Activated CD8-positive, alpha-beta memory T cell treated with anti-CD3 and anti-CD28 coated beads, Interleukin-2, amount 50 U/mL, for 24 hours (primary cell): Measurements from ENCODE around the gene RPTOR.

Source experiments
- DNase-seq: peaks from one replicate; pipeline ENCODE4 v3.0.0-alpha.2; 2020; ENCODE audit errors: extremely low read depth

The RPTOR gene

GRCh38 chr17:80591788-80592187 is 47.1 kb downstream of the RPTOR start:
- DNase-seq: no peak

DNA sequence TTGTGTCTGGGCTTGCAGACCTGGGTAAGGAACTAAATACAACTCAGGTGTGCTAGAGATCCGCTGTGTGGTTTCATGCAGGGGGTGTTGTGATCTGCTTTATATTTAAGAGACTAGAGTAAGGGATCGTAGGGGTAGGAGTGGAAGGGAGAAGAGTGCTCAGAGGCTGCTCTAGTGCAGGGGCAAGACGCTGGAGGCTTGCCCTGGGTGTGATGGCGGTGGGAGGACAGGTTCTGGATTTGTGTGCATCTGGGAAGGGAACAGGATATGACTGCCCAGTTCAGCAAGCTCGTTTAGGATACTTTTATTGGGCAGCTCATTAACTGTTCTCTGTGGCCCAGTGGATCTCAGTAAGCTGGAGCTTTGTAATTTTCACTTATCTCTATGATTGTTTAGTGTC is 47.6 kb downstream of the RPTOR start:
- DNase-seq: no peak

DNA sequence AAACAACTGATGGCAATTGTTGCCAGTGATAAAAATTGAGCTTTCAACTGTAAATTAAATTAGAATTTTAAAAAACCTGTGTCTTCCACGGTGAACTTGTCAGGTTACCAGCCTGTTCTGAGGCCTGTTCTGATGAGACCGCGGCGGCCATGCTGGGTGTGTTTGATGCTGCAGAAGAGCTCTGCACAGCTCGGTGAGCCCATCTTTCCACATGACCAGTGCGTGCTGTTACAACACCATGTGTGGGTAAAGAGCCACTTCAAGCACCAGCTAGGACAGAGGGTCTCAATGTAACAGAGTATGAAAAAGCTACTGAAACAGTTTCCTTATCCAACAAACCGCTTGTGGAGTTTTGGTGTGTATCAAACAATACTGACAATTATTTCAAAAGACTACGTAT is 48.5 kb downstream of the RPTOR start:
- no peak for DNase-seq

GRCh38 chr17:80594431-80595269 is 50.0 kb downstream of the RPTOR start:
- no peak for DNase-seq

DNA sequence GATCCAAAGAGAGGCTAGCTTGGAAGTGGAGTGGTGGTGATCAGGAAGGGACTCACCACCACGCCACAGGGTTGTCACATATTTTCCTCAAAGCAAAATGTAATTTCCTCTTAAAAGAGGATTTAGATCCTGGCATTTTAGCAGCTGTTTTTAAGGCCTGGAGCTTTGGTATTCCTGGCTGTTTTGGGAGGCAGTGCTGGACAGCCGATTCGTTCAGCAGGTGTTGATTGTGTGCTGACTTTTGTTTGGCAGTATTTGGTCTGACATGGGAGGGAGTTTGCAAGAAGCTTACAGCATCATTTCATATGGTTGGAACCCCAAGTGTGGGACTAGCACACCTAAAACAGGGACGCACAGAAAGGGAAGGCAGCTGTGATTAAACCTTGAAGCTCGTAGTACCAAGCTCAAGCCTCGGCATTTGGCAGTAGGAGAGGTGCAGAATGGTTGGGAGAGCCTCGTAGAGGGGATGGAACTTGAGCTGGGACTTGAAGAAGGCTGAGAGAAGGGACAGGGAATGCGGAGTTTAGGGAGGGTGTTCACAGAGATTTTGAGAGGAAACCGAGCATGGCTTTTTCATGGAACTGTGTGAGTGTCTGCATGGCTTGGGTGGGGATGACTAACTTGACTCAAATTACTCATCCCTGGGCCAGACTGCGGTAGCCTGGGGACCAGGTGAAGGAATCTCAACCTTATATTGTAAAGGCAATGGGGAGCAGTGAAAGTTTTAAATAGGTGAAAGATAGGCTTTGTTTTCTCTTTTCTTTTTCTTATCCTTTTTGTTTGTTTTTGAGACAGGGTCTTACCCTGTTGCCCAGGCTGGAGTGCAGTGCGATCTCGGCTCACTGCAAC is 52.3 kb downstream of the RPTOR start:
- no peak for DNase-seq

- DNase-seq: no peak
Measured at GRCh38 chr17:80598813-80599545, 54.3 kb downstream of the RPTOR start.

DNA sequence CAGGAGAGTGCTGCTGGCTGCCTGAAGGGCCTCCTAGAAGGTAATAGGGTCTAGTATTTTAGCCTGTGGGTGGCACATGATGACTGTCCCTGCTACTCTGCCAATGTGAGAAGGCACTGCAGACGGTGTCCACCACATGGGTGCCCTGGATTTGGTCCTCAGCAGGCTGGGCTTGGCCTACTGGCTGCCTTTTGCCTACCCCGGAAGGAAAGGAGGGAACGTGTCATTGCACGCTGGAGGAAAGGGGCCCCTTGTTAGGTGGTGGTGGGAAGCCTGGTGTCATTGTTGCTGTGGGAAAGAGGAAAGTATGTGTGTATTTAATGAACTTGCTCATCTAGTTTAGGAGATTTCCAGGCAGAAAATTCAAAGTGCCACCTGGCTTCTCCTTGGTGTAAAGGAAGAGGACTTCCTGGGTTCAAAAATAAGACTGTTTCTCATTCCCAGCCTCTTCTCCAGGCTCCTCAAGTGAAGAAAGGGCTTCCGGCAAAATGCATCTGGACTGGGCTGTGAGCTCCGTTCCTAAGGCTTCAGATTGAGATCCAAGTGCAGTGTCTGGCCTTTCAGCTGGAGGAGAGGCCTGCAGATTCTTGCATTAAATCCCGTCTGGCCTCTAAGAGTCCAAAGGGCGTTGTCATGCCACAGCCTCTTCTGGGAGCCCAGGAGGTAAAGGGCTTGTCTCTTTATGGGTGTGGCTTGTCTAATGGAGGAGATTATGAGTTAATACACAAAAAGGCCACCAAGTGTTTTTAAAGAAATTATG is 55.1 kb downstream of the RPTOR start:
- DNase-seq: no peak

DNA sequence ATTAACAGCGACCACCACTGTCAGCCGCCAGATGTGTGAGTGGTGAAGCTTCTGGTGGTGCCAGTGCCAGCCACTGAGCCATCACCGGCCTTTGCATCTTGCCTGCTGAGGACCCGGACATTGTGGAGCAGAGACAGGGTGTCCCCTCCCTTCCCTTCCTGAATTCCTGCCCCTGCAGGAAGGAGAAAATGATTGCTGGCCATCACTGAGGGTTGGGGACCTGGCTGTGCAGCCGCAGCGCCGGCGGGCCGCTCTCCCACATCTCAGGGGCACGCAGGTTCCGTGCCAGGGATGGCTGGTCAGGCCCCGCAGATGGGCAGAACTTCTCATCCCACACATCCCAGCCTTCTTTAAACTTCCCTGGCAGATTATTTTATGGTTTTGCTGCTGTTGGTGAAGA is 56.5 kb downstream of the RPTOR start:
- no peak for DNase-seq

- no peak for DNase-seq
Measured at GRCh38 chr17:80603396-80603795, 58.8 kb downstream of the RPTOR start.

DNA sequence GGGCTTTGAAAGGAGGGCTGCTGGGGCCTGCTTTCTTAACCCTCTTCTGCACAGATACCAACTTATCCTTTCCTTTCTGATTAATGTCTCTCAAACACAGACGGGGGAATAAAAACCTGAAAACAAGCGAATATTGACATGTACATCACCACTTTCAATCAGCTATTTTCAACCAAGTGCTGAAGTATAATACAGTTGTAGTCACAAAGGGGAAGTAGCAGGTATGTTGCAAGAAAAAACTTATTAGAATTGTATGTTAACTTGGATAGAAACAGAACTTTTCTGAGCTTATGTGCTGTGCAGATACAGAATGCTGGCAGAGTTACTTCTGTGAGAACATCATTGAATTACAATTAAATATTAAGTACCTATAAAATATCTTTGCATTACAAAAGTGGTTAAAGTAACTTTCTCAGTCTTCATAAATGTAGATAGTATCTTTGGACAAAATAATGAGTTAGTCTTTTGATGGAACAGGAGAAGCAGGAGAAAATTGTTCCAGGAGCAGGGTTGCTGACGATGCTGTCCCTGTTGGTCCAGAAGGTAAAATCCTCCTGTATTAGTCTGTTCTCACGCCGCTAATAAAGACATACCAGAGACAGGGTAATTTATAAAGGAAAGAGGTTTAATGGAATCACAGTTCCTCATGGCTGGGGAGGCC is 59.5 kb downstream of the RPTOR start:
- no peak for DNase-seq

DNA sequence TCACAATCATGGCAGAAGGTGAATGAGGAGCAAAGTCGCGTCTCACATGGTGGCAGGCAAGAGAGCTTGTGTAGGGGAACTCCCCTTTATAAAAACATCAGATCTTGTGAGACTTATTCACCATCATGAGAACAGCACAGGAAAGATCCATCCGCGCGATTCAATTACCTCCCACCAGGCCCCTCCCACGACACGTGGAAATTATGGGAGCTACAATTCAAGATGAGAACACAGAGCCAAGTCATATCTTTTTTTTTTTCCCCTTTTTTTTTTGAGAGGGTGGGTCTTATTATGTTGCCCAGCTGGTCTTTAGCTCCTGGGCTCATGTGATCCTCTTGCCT is 60.0 kb downstream of the RPTOR start:
- DNase-seq: no peak

GRCh38 chr17:80605326-80606066 is 60.9 kb downstream of the RPTOR start:
- peak; percentile 54 for DNase-seq

- no peak for DNase-seq
Measured at GRCh38 chr17:80608326-80608725, 63.7 kb downstream of the RPTOR start.

- DNase-seq: no peak
Measured at GRCh38 chr17:80609757-80610156, 65.1 kb downstream of the RPTOR start.

DNA sequence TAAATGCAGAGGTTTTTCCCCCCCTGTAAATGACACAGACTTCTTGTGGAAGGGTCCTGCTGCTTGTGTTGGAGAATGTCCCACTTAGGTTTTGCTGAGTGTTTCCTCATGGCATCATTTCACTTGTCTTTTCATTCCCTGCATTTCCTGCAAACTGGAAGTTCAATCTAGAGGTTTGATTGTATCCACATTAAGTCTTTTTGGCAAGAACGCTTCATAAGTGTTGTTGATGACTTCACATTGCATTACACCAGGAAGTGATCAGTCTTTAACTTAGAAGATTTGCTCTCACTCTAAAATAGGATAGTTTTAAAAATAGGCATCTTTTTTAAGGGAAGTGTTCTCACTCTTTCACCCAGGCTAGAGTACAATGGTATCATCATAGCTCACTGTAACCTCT is 67.2 kb downstream of the RPTOR start:
- no peak for DNase-seq

GRCh38 chr17:80612997-80613731 is 68.5 kb downstream of the RPTOR start:
- no peak for DNase-seq

- no peak for DNase-seq
Measured at GRCh38 chr17:80613732-80614071, 69.1 kb downstream of the RPTOR start.

GRCh38 chr17:80614332-80615047 is 69.9 kb downstream of the RPTOR start:
- no peak for DNase-seq

DNA sequence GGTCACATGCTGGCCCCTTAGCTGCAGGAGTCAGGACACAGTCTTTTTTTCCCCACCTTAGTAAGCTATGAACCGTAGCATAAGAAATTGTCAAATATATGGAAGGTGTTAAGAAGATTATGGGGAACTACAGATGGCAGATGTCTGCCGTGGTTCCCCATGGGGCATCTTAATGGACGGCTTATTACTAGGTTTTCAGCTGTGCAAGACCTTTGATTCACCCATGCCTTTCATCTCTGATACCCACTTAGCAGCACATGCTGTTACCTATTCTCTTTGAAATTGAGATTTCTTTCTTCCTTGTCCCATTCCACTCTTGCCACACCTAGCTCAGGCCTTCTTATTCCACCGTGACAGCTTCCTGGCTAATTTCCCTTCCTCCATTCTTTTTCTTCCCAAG is 70.7 kb downstream of the RPTOR start:
- no peak for DNase-seq
